ENCODE measurements around the gene CYB5A.
"Not testable (repeated sequence)": the region's sequence is repeated elsewhere in the genome, so short reads cannot be mapped to it uniquely, and the experiment has no call there.

CYB5A gene, protein sequence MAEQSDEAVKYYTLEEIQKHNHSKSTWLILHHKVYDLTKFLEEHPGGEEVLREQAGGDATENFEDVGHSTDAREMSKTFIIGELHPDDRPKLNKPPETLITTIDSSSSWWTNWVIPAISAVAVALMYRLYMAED
- total RNA-seq, result 6.1 to 12.3 (median 8.9) reads per million in 4 donors

DNA sequence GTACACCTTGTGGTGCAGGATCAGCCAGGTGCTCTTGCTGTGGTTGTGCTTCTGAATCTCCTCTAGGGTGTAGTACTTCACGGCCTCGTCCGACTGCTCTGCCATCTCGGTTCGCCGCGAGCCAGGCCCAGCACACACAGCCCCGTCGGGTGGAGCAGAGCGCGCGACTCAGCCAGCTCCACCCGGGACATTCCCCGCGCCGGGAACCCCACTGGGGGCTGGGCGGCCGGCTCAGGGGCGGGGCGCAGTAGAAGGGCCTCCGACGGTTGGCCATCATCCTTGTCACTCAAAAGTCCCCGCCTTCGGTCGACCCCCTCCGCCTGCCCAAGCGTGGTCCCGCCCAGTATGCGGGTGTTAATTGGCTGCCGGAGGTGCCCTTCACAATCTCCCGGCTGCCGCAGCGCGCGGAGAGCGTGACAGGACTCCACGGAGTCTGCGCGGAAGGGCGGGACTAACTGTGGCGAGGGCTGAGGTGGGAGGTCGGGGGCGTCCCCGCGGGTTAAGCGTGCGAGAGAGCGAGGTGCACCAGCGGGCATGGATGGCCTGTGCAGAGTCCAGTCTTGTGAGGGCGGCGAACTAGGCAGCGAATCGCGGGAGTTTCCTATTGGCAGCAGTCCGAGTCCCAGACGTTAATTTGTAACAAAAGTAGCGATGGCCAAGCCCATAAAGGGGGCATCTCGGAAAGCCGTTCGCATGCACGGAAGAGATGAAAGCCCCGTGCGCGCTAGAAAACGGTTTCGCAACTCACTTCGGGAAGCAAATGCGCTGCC lies at the start of gene CYB5A:
Gene CYB5A (minus strand): TSS at position 193 of the 770 bp plus-strand sequence. CDS start 88 bp downstream, at position 105.
- peak; percentile 95 to 97 (median 97) for DNase-seq

DNA sequence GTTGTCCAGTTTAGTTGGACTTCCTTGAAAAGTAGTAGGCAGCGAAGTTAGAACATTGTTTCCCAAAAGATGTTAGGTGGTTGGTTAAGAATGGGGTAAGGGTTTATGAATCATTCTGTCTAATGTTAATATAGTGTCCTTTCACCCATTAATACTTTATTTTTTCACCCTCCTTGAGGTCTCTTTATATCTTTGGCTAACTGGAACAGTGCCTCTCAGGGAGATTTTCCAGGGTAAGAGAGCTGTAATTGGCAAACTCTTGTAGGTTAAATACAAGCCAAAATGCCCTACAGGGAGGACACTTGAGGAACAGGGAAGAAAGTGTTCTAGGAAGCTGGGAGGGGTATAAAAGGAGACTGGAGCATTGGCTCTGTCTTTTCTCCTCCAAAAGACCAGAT lies 46.1 kb upstream of the CYB5A start:
- no peak for DNase-seq

DNA sequence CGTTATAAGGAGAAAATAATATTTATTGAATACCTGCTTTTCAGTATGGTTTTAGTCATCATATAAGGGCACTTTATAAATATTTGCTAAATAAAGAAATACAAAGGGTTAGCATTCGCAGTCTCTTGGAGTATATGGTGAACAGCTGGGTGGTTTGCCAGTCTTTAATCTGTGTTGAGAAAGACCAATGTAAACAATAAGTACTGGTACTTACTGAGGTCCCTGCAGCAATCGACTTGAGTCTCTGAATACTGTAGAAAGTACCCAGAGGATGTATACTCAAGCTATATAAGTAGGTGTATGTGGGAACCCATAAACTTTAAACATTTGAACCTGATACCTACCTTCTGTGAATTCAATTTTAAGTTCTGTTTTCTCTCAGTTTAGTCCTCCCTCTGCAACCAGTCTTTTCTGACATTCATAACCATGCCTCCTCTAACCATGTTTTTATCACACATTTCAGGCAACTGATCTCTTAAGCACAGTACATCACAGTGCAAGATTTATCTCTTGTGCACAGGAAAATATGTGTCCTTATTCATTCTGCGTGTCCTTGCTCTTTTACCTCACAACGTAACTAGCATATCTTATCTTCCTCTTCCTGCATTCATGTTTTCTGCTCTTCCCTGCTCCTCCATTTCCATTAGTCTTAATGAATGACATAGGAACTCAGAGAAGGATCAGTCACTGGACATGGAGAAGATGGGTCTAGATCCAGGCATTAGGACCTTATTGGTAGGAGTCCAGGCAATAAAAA lies 45.6 kb upstream of the CYB5A start:
- DNase-seq, result no peak

- no peak for DNase-seq
Observed at GRCh38 chr18:74336656-74337055, 44.9 kb upstream of the CYB5A start.

GRCh38 chr18:74334242-74334893 lies 42.6 kb upstream of the CYB5A start:
- DNase-seq, result no peak

GRCh38 chr18:74333091-74333490 lies 41.3 kb upstream of the CYB5A start:
- DNase-seq, result no peak

DNA sequence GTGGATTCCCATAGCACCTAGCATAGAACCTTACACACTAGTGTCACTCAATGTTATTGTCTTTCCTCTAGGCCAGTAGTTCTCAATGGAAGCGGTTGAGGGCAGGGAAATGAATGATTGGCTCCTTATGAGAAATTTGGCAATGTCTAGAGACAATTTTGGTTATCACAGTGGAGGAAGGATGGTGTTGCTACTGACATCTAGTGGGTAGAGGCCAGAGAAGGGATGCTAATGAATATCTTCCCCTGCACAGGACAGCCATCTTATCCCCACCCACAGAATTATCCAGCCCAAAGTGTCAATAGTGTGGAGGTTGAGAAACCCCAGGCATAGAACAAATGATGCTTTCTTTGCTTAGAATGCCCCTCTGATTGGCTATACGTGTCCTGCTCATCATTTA lies 39.6 kb upstream of the CYB5A start:
- no peak for DNase-seq

DNA sequence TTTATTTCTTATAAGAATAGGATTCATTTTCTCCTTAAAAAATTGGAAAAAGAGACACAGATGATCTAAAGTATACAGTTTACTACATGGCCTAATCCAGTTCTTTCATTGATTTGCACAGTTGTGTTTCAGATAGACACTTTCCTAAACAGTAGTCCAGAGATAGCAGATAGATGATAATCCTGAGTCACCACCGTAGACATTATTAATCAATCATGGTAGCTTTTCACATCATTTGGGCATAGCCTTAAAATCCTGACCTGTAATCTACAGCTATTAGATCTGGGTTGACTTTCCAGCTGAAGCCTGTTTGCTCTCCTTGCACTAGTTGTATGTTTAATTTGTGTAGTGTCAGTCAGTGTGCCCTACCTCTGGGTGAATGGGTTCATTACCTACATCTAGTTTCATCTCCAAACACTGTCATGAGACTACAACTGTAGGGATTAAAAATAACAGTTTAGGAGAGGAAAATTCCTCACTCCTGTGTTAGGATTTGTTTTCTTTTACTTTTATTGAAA lies 38.0 kb upstream of the CYB5A start:
- DNase-seq, result no peak

GRCh38 chr18:74328206-74328605 lies 36.4 kb upstream of the CYB5A start:
- DNase-seq, result no peak

- not testable (repeated sequence) for DNase-seq
Observed at GRCh38 chr18:74326791-74327190, 35.0 kb upstream of the CYB5A start.

GRCh38 chr18:74326231-74326630 lies 34.5 kb upstream of the CYB5A start:
- DNase-seq, result no peak

DNA sequence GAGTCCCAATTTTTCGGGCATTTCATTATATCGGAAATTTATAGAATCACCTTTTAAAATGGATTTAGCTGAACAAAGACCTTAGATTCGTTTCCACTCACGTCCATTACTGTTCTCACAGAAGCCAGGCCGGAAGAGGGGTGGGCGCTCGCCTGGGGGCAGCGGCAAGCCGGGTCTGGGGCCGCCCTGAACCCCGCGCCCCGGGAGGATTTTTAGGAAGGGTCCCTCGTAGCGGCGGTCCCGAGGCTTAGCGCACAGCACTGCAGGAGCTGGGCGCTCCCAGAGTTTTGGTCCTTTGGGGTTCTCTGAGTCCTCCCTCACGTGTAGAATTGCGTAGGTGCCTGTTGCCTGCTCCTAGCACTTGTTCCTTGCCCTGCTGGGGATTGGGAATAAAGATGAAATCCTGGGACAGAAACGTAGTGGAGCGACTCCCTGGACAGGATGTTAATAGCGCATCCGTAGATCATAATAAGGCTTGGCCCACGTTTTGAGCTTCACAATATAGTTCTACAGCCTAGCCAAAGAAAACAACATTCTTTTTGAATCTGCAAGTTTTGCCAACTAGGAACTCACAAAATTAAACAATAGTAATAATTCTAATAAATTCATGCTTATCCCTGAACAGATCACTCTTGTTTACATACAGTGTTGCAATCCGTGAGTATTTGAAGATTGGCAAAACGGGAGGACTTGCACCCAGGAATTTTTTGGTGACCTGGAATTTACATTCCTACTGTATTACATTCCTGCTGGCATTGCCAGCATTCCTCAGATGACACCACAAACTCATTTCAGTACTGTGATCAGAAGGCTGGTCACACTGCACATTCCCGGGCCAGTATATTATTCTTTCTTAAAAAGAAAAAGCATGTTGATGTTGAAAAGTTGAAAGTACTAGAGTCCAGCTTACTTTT lies 24.8 kb upstream of the CYB5A start:
- DNase-seq, result no peak

DNA sequence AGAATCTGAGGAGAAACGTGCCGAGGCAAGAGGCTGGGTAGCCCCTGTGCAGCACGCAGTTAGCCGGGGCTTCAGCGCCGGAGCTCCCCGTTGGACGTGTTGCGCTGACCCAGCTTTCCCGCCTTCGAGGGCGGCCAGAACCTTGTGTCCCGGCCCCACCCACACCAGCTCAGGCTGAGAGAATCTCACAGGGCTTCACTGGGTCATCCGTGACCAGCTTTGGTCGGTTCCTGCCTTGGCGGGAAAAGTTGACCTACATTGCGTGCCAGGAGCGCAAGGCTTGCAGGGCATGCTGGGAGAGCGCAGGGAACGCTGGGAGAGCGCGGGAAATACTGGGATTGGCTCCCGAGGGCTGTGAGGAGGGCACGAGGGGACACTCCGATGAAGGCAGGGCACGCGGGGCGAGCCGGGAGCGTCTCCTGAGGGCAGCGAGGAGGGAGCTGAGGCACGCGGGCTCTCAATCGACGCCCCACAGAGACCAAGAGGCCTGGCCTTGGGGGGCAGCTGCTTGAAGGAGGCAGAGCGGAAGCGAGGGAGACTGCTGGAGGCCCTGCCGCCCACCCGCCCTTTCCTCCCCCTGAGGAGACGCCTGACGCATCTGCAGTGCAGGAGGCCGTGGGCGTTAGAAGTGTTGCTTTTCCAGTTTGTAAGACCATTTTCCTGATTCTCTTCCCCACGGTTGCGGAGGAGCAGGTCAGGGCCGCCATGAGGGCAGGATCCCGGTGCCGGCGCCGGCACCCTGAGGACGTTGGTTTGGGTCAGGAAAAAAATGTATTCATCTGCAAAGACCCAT lies 23.9 kb upstream of the CYB5A start, which contains the start of gene C18orf63:
Gene C18orf63 (plus strand): TSS at position 376 of the 793 bp plus-strand sequence. CDS start 2,027 bp downstream, outside the sequence.
- DNase-seq, result no peak

- DNase-seq, result no peak
Observed at GRCh38 chr18:74314759-74315463, 23.1 kb upstream of the CYB5A start.

DNA sequence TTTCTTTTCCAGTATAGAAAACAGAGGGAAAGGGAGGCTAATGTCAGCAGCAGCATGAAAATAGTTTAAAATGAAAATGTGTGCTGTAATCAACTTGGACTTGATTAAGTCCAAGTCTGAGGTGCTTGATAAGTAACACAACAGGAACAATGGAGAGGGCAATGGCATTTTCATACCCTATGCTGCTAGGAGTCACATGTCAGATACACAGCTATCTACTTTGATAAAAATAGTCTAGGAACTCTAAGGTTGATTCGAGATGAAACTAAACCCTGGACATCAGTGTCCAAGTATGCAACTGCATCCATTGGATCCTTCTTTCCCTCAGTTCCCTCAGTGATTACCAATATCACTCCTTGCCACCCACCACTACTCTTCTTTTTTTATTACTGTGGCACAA lies 19.2 kb upstream of the CYB5A start:
- no peak for DNase-seq

DNA sequence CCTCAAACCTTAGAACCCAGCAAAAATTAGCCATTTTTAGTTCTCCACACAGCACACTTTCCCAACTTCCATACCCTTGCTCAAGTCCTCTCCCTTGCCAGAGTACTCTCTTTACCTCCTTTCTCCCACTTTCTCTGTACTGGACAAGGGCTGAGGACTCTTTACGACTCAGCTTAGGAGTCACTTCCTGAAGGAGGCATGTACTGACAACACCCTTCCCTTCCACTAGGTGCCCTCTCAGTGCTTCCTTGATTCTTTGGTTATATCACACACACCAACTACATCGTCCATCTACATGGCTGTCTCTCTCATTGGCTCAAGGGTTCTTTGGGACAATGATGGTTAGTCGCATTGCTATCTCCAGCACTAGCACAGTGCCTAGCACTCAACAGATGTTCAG lies 18.6 kb upstream of the CYB5A start:
- peak in 1 of 5 donors; percentile 12 for DNase-seq

DNA sequence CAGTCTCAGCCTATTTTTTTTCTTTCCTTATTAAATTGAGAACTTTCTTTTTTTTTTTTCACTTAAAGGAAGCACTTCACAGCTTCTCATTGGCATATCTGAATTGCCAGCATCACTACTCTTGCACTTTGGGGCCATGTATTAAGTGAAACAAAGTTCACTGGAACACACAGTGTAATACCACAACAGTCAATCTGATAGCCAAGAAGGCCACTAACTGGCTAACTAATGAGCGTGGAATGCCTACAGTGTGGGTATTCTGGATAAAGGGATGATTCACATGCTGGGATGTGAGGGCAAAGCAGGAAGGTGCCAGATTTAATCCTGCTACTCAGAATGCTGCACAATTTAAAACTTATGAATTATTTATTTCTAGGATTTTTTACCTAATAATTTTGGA lies 12.2 kb upstream of the CYB5A start:
- DNase-seq, result no peak

DNA sequence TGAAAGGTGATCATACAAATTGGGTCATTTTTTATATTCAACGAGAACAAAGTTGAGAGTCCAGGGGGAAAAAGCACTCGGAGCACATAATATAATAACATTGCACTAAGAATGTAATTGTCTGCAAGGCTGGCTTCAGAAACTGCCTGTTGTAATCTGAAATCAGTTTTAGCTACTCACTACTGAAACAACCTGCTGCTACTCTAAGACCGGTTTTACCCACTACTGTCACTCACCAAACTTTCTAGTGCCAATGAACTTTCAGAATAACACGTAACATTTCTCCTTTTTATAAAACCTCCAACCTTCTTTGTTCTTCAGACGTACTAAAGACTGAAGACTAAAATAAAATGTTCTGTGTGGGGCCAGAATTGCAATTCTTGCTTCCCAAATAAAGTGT lies 11.5 kb upstream of the CYB5A start:
- DNase-seq, result no peak

GRCh38 chr18:74299746-74300145 lies 8.0 kb upstream of the CYB5A start:
- DNase-seq, result no peak

DNA sequence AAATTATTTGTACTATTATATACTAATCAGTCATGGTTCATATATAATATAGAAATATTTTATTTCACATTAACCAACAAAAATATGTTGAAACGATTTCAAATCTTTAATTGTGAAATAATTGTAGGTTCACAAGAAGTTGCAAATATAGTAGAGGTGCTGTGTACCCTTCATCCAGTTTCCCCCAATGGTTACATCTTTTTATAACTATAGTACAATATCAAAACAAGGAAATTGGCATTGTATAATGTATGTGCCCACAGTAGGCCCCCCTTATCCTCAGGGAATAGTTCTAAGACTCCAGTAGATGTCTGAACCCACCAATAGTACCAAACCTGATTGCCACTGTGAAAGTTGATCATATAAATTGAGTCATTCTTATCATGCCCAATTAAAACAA lies 7.4 kb upstream of the CYB5A start:
- DNase-seq, result no peak

All from T-helper 1 cell (primary cell).